GM12878 (cell line): ENCODE results near the gene FOXP1. TPM values are rescaled to one million over a fixed set of nuclear protein-coding genes. Genes with fewer than 3 reads are reported as not detected.

Source experiments
- ATF2 ChIP-seq: IDR thresholded peaks from 2 replicates; pipeline ENCODE4 v1.6.1; 2012; ENCODE audit warnings: low read length, inconsistent platforms
- ATF7 ChIP-seq: fragments of 450-650 bp; IDR thresholded peaks from 2 replicates; pipeline ENCODE4 v1.6.1; 2016; ENCODE audit warnings: low read depth, mild to moderate bottlenecking
- BCL11A ChIP-seq: IDR thresholded peaks from 2 replicates; pipeline ENCODE4 v1.6.1; 2011; ENCODE audit warnings: low read depth, low read length
- DPF2 ChIP-seq: fragments of 450-650 bp; IDR thresholded peaks from 2 replicates; pipeline ENCODE4 v1.6.1; 2017; ENCODE audit warnings: mild to moderate bottlenecking
- E2F4 ChIP-seq: IDR thresholded peaks from 2 replicates; pipeline ENCODE4 v1.6.1; 2012; ENCODE audit warnings: low read depth, low read length, improper control_type of control experiment
- E2F8 ChIP-seq: fragments of 450-650 bp; IDR thresholded peaks from 2 replicates; pipeline ENCODE4 v1.6.1; 2018; ENCODE audit warnings: mild to moderate bottlenecking, low read depth, moderate library complexity; ENCODE audit not compliant: partially characterized antibody
- EGR1 ChIP-seq, 2 experiments: IDR thresholded peaks; 1 replicate in 1 of 2; 2 replicates in 1 of 2; pipeline ENCODE4 v1.6.1; 2011 to 2012; ENCODE audit warnings: low read depth in 2 of 2, low read length in 2 of 2, borderline replicate concordance in 1 of 2, mild to moderate bottlenecking in 1 of 2, moderate library complexity in 1 of 2
- FOXM1 ChIP-seq: IDR thresholded peaks from 2 replicates; pipeline ENCODE4 v1.6.1; 2012; ENCODE audit warnings: low read depth, mild to moderate bottlenecking, inconsistent platforms, low read length, moderate library complexity
- IKZF1 ChIP-seq: fragments of 450-650 bp; conservative IDR thresholded peaks from 2 replicates; pipeline ENCODE4 v1.6.1; 2017; ENCODE audit warnings: antibody characterized with exemption, mild to moderate bottlenecking
- MEF2A ChIP-seq: IDR thresholded peaks from 2 replicates; pipeline ENCODE4 v1.6.1; 2011; ENCODE audit warnings: low read depth, mild to moderate bottlenecking, low read length, moderate library complexity; ENCODE audit not compliant: insufficient read depth
- MLLT1 ChIP-seq: fragments of 450-650 bp; IDR thresholded peaks from 2 replicates; pipeline ENCODE4 v1.6.1; 2016; ENCODE audit warnings: mild to moderate bottlenecking
- NFIC ChIP-seq: IDR thresholded peaks from 2 replicates; pipeline ENCODE4 v1.6.1; 2012; ENCODE audit warnings: low read depth, mild to moderate bottlenecking, inconsistent platforms, low read length, moderate library complexity
- NFYA ChIP-seq: IDR thresholded peaks from 2 replicates; pipeline ENCODE4 v1.6.1; 2011; ENCODE audit warnings: low read depth, mild to moderate bottlenecking, low read length, improper control_type of control experiment, borderline replicate concordance
- NR2F1 ChIP-seq: fragments of 450-650 bp; conservative IDR thresholded peaks from 2 replicates; pipeline ENCODE4 v1.6.1; 2017; ENCODE audit warnings: mild to moderate bottlenecking
- POU2F2 ChIP-seq: IDR thresholded peaks from 3 replicates; pipeline ENCODE4 v1.6.1; 2011; ENCODE audit warnings: low read depth, mild to moderate bottlenecking, low read length, borderline replicate concordance
- RAD51 ChIP-seq: fragments of 450-650 bp; IDR thresholded peaks from 2 replicates; pipeline ENCODE4 v1.6.1; 2016; ENCODE audit warnings: moderate library complexity, mild to moderate bottlenecking, inconsistent platforms
- RCOR1 ChIP-seq: conservative IDR thresholded peaks from 2 replicates; pipeline ENCODE4 v1.6.1; 2012; ENCODE audit warnings: low read depth, low read length, improper control_type of control experiment
- TAF1 ChIP-seq: IDR thresholded peaks from 2 replicates; pipeline ENCODE4 v1.6.1; 2011; ENCODE audit warnings: mild to moderate bottlenecking, low read depth, low read length, borderline replicate concordance
- TCF12 ChIP-seq: IDR thresholded peaks from 2 replicates; pipeline ENCODE4 v1.6.1; 2011; ENCODE audit warnings: low read depth, mild to moderate bottlenecking, low read length
- TCF3 ChIP-seq: IDR thresholded peaks from 2 replicates; pipeline ENCODE4 v1.6.1; 2012; ENCODE audit warnings: low read depth, mild to moderate bottlenecking, low read length, borderline replicate concordance; ENCODE audit not compliant: insufficient read depth
- TCF7 ChIP-seq: IDR thresholded peaks from 2 replicates; pipeline ENCODE4 v1.6.1; 2014; ENCODE audit warnings: antibody characterized with exemption, borderline replicate concordance
- ZNF217 ChIP-seq: fragments of 450-650 bp; IDR thresholded peaks from 2 replicates; pipeline ENCODE4 v1.6.1; 2017; ENCODE audit warnings: antibody characterized with exemption, mild to moderate bottlenecking
- polyA plus RNA-seq, 11 experiments: library from polyadenylated mRNA; depleted of rRNA in 4 of 11; unstranded in 6 of 11; stranded (reverse) in 5 of 11; fragments of >200 nt; fragmentation: Nextera tagmentation in 4 of 11; fragmentation: Illumina TruSeq in 1 of 11; extraction: Ambion mirVana in 4 of 11; extraction: Trizol in 1 of 11; gene quantifications; 1 replicate in 1 of 11; 2 replicates in 10 of 11; pipeline versions ENCODE4 v1.2.1 to v1.2.3, GENCODE V29; 2011 to 2016; ENCODE audit warnings: inconsistent platforms in 2 of 11, missing spikeins in 2 of 11, low read depth in 1 of 11
- total RNA-seq, 4 experiments: library from RNA; depleted of rRNA in 3 of 4; stranded (reverse); fragments of >200 nt in 3 of 4; fragmentation: Illumina TruSeq in 1 of 4; extraction: Trizol in 1 of 4; gene quantifications; 2 replicates each; pipeline versions ENCODE4 v1.2.1 to v1.2.3, GENCODE V29; 2013 to 2021

The FOXP1 gene
- total and polyA plus RNA-seq, 10 of the 15 experiments (the other 5 are each of a cell fraction or from before 2014, with no cell fraction given) = 0.05 to 1.6 (median 0.20) TPM; not detected in 1

- TF ChIP-seq ATF2 = peak; percentile 88
- TF ChIP-seq RCOR1 = no peak
- TF ChIP-seq MEF2A = 0 out of 2 replicates have a peak, but pooled peaks have one; percentile 5
- TF ChIP-seq NR2F1 = peak; percentile 27; the same call in 1 of the 2 replicates
- TF ChIP-seq MLLT1 = 0 out of 2 replicates have a peak, but pooled peaks have one; percentile 62
- TF ChIP-seq NFYA = no peak
- TF ChIP-seq BCL11A = peak; percentile 89
- no peak for TF ChIP-seq ZNF217
- TF ChIP-seq TCF3 = peak; percentile 72; the same call in 1 of the 2 replicates
- TF ChIP-seq ATF7 = no peak
- TF ChIP-seq POU2F2 = peak; percentile 67; the same call in 1 of the 3 replicates
- peak; percentile 68 for TF ChIP-seq DPF2
- TF ChIP-seq TAF1 = no peak
- no peak for TF ChIP-seq RAD51
- TF ChIP-seq TCF7 = peak; percentile 99
- TF ChIP-seq E2F4 = no peak
- TF ChIP-seq NFIC = peak; percentile 88
- peak; percentile 92 for TF ChIP-seq FOXM1
- TF ChIP-seq TCF12 = peak; percentile 84
- TF ChIP-seq IKZF1 = 0 out of 2 replicates have a peak, but pooled peaks have one; percentile 20
- no peak for TF ChIP-seq E2F8
- TF ChIP-seq EGR1 (IDR thresholded peaks at IDR 0.05; ENCODE audit: borderline replicate concordance in 1 of 2, low read depth in 2 of 2, low read length in 2 of 2) = no peak
These were observed 356.8 kb downstream of the FOXP1 start (continued) for GRCh38 chr3:71226565-71227269.
